Testis (tissue), 3 donors: Measurements from ENCODE around the gene MAPK12. TPM values are rescaled to one million over a fixed set of nuclear protein-coding genes. Genes with fewer than 3 reads are reported as not detected.

ENCODE experiments used
- DNase-seq: peaks from one replicate; pipeline ENCODE4 v3.0.0-alpha.2; 2019
- H3K27ac ChIP-seq, 2 donors: fragments of 200-600 bp; sonication (generic); one replicate each; pipeline ENCODE4 v1.5.1; 2019
- H3K27me3 ChIP-seq: fragments of 200-600 bp; sonication (generic); one replicate; pipeline ENCODE4 v1.5.1; 2019
- H3K36me3 ChIP-seq: fragments of 200-600 bp; sonication (generic); one replicate; pipeline ENCODE4 v1.5.1; 2017; ENCODE audit warnings: low read depth; ENCODE audit errors: missing control alignments
- H3K4me1 ChIP-seq: fragments of 200-600 bp; sonication (generic); one replicate; pipeline ENCODE4 v1.5.1; 2019
- H3K4me3 ChIP-seq, 2 donors: fragments of 200-600 bp; sonication (generic); one replicate each; pipeline ENCODE4 v1.5.1; 2017 to 2019
- H3K9me3 ChIP-seq: fragments of 200-600 bp; sonication (generic); one replicate; pipeline ENCODE4 v1.5.1; 2017
- CTCF ChIP-seq, 3 experiments: fragments of 450-650 bp in 2 of 3; fragments of 200-600 bp in 1 of 3; sonication (generic) in 1 of 3; IDR thresholded peaks; one replicate each; pipeline ENCODE4 v1.5.1; 2016 to 2019; ENCODE audit warnings: antibody characterized with exemption in 3 of 3, mild to moderate bottlenecking in 2 of 3, moderate library complexity in 1 of 3
- POLR2A ChIP-seq: fragments of 450-650 bp; IDR thresholded peaks from one replicate; pipeline ENCODE4 v1.6.1; 2017; ENCODE audit warnings: antibody characterized with exemption, mild to moderate bottlenecking, moderate library complexity
- WGBS, 2 donors: methylation state at CpG; one replicate each; pipeline ENCODE4 v1.1.5; 2018; 5-methylcytosine and 5-hydroxymethylcytosine counted together
- intact Hi-C: fragments of 100-400 bp; cut with DNase I; formaldehyde crosslinking; loops from one replicate; pipeline ENCODE4 v1.15.1; 2023; ENCODE audit warnings: low total_unique reads
- polyA plus RNA-seq: library from polyadenylated mRNA; stranded (reverse); fragments of 350-450 nt; fragmentation: Illumina TruSeq; extraction: RNeasy Lipid Tissue Mini Kit (QIAGEN cat#74804); gene quantifications from one replicate; pipeline ENCODE4 v1.2.3, GENCODE V29; 2014; ENCODE audit warnings: low read depth, low replicate concordance; ENCODE audit not compliant: insufficient read depth
- total RNA-seq, 2 donors: library from RNA; depleted of rRNA; stranded (reverse); fragments of >200 nt; gene quantifications; one replicate each; pipeline ENCODE4 v1.2.3, GENCODE V29; 2016

The MAPK12 gene
- total and polyA plus RNA-seq, 3 donors from 2014 or later: 9.1 to 25.1 (median 22.3) TPM

GRCh38 chr22:50251477-50252081, 9.9 kb downstream of the MAPK12 start:
- Histone ChIP-seq H3K27me3 (no peaks in the 10 kb centered on the region), H3K27ac (peak overlapping the region; percentile 37 to 71), H3K36me3 (no peaks in the 10 kb centered on the region), H3K4me1 (peaks cover 11% of the 10 kb centered on the region), H3K9me3 (no peaks in the 10 kb centered on the region), H3K4me3 (peak overlapping the region; percentile 62 to 69)
- WGBS, 2 donors: 8 to 26% methylated on average over 10 to 36 of the region's 36 CpGs
- intact Hi-C loops: no loop called here
- TF ChIP-seq POLR2A (no peak), CTCF (IDR thresholded peaks at IDR 0.05) (no peak)
- no peak for DNase-seq

- Histone ChIP-seq H3K27me3 (no peaks in the 10 kb centered on the region), H3K4me3 (peak within 1 kb of the TSS; percentile 62 to 69), H3K9me3 (no peaks in the 10 kb centered on the region), H3K4me1 (peaks cover 14% of the 10 kb centered on the region), H3K36me3 (no peaks in the 10 kb centered on the region), H3K27ac (peak within 1 kb of the TSS; percentile 37 to 71)
- WGBS, 2 donors: 2 to 3% methylated on average over 13 to 63 of the region's 81 CpGs
- intact Hi-C loops: no loop called here
- DNase-seq: peak; percentile 80
- no peak for TF ChIP-seq CTCF (IDR thresholded peaks at IDR 0.05)
- TF ChIP-seq POLR2A: no peak
Measured at GRCh38 chr22:50250555-50251476, 10.7 kb downstream of the MAPK12 start, which contains the start of gene HDAC10. HDAC10 (minus strand) TSS chr22:50251265; CDS start chr22:50251032, 233 bp downstream.

GRCh38 chr22:50250249-50250554, 11.3 kb downstream of the MAPK12 start:
- 79 to 90% methylated on average over 4 to 11 of the region's 11 CpGs for WGBS, 2 donors
- TF ChIP-seq POLR2A (no peak), CTCF (IDR thresholded peaks at IDR 0.05) (no peak)
- Histone ChIP-seq H3K9me3 (no peaks in the 10 kb centered on the region), H3K4me1 (peaks cover 19% of the 10 kb centered on the region), H3K27ac (no peak overlapping the region), H3K4me3 (peak overlapping the region in 1 of 2 donors; percentile 69), H3K27me3 (no peaks in the 10 kb centered on the region), H3K36me3 (no peaks in the 10 kb centered on the region)
- intact Hi-C loops: no loop called here
- no peak for DNase-seq

GRCh38 chr22:50249341-50250248, 11.9 kb downstream of the MAPK12 start:
- DNase-seq: no peak
- intact Hi-C loops: no loop called here
- no peaks in the 10 kb centered on the region for H3K9me3 ChIP-seq
- no peak overlapping the region for H3K4me3 ChIP-seq
- whole genome bisulfite sequencing, 2 donors: 84 to 89% methylated on average over 16 to 32 of the region's 32 CpGs
- H3K27ac ChIP-seq: no peak overlapping the region
- no peaks in the 10 kb centered on the region for H3K36me3 ChIP-seq
- TF ChIP-seq CTCF (IDR thresholded peaks at IDR 0.05) (no peak), POLR2A (no peak)
- H3K27me3 ChIP-seq: no peaks in the 10 kb centered on the region
- peaks cover 19% of the 10 kb centered on the region for H3K4me1 ChIP-seq
